ENCODE results near the gene TUBB3.

Gene TUBB3

GRCh38 chr16:89938175-89938885, 15.2 kb downstream of the TUBB3 start:
- no peak for DNase-seq (ENCODE audit: low read depth)

- DNase-seq (ENCODE audit: low read depth) = no peak
Observed at GRCh38 chr16:89944773-89945172, 21.6 kb downstream of the TUBB3 start.

- DNase-seq (ENCODE audit: low read depth) = no peak
Observed at GRCh38 chr16:89945654-89946053, 22.5 kb downstream of the TUBB3 start.

- no peak for DNase-seq (ENCODE audit: low read depth)
Observed at GRCh38 chr16:89946515-89946914, 23.4 kb downstream of the TUBB3 start.

- no peak for DNase-seq (ENCODE audit: low read depth)
Observed at GRCh38 chr16:89949121-89949742, 26.1 kb downstream of the TUBB3 start.

- no peak for DNase-seq (ENCODE audit: low read depth)
Observed at GRCh38 chr16:89949756-89950155, 26.6 kb downstream of the TUBB3 start.

- no peak for DNase-seq (ENCODE audit: low read depth)
Observed at GRCh38 chr16:89951509-89951908, 28.4 kb downstream of the TUBB3 start.

- DNase-seq (ENCODE audit: low read depth) = no peak
Observed at GRCh38 chr16:89952049-89952448, 28.9 kb downstream of the TUBB3 start.

- no peak for DNase-seq (ENCODE audit: low read depth)
Observed at GRCh38 chr16:89952551-89952950, 29.4 kb downstream of the TUBB3 start.

GRCh38 chr16:89953671-89954406, 30.7 kb downstream of the TUBB3 start:
- DNase-seq (ENCODE audit: low read depth) = no peak

GRCh38 chr16:89954462-89954861, 31.3 kb downstream of the TUBB3 start:
- no peak for DNase-seq (ENCODE audit: low read depth)

GRCh38 chr16:89955001-89955685, 32.0 kb downstream of the TUBB3 start:
- DNase-seq (ENCODE audit: low read depth) = no peak

- no peak for DNase-seq (ENCODE audit: low read depth)
Observed at GRCh38 chr16:89956505-89957215, 33.5 kb downstream of the TUBB3 start.

- DNase-seq (ENCODE audit: low read depth) = no peak
Observed at GRCh38 chr16:89957216-89957785, 34.2 kb downstream of the TUBB3 start.

GRCh38 chr16:89958068-89958467, 34.9 kb downstream of the TUBB3 start:
- no peak for DNase-seq (ENCODE audit: low read depth)

GRCh38 chr16:89958596-89958995, 35.5 kb downstream of the TUBB3 start:
- no peak for DNase-seq (ENCODE audit: low read depth)

GRCh38 chr16:89960966-89961365, 37.8 kb downstream of the TUBB3 start:
- DNase-seq (ENCODE audit: low read depth) = no peak

GRCh38 chr16:89961920-89962319, 38.8 kb downstream of the TUBB3 start:
- DNase-seq (ENCODE audit: low read depth) = no peak

GRCh38 chr16:89962754-89963498, 39.8 kb downstream of the TUBB3 start:
- DNase-seq (ENCODE audit: low read depth) = no peak

GRCh38 chr16:89964201-89964600, 41.1 kb downstream of the TUBB3 start:
- no peak for DNase-seq (ENCODE audit: low read depth)

Data from non-pigmented ciliary epithelial cell (primary cell).